HL-60 (cell line): ENCODE results near the gene RBM26.

ENCODE experiments used
- CTCF ChIP-seq: IDR thresholded peaks from one replicate; pipeline ENCODE4 v1.5.1; 2011; ENCODE audit warnings: low read length, control low read depth, inconsistent platforms; ENCODE audit not compliant: insufficient read depth
- GABPA ChIP-seq: IDR thresholded peaks from 2 replicates; pipeline ENCODE4 v1.6.1; 2012; ENCODE audit warnings: low read depth
- POLR2AphosphoS5 ChIP-seq: IDR thresholded peaks from 2 replicates; pipeline ENCODE4 v1.6.1; 2012; ENCODE audit warnings: low read depth
- SPI1 ChIP-seq: IDR thresholded peaks from 2 replicates; pipeline ENCODE4 v1.6.1; 2012; ENCODE audit warnings: low read depth, mild to moderate bottlenecking, borderline replicate concordance

- TF ChIP-seq CTCF (no peak), SPI1 (no peak), POLR2AphosphoS5 (no peak), GABPA (no peak)
Measured at GRCh38 chr13:79353693-79354092, 52.4 kb downstream of the RBM26 start.
